SKM-1 treated with dmso at 0.1 percent for 144 hours (cell line): ENCODE results near the gene FES.

Experiments used
- DNase-seq: peaks from one replicate; lab custom pipeline; 2025; ENCODE audit not compliant: unreplicated experiment; lab: John Stamatoyannopoulos, UW

The FES gene

DNA sequence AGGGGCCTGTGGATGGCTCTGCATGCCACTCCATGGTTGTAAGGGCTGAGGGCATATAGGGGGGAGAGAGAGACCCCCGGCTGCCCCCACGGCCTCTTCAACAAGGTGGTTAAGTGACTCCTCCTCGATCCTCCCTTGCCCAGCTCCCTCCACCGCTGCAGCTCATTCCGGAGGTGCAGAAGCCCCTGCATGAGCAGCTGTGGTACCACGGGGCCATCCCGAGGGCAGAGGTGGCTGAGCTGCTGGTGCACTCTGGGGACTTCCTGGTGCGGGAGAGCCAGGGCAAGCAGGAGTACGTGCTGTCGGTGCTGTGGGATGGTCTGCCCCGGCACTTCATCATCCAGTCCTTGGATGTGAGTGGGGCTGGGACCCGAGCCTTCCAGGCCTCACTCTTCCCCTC, 6.5 kb downstream of the FES start:
- DNase-seq: no peak

DNA sequence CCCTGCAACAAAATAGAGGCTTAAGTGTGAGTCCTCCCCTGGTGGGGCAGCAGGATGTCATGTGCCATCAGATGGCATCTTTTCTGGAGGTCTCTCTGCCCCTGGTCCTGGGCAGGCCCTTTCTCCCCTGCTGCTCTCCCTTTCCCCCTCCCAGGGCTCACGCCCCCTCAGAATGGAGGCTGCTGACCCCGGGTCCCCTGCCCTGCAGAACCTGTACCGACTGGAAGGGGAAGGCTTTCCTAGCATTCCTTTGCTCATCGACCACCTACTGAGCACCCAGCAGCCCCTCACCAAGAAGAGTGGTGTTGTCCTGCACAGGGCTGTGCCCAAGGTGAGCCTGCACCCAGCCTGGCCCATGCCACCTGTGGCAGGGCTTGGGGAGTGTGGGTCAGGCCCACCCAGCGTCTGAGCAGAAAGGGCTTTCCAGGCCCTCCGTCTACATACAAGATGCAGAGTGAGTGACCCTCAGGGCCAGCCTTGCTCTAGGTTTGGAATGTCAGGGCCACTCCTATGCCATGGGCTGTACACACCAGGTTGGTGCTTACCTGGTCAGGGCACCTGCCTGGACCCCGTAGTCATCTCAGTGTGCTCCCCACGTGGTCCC, 7.1 kb downstream of the FES start:
- no peak for DNase-seq

DNA sequence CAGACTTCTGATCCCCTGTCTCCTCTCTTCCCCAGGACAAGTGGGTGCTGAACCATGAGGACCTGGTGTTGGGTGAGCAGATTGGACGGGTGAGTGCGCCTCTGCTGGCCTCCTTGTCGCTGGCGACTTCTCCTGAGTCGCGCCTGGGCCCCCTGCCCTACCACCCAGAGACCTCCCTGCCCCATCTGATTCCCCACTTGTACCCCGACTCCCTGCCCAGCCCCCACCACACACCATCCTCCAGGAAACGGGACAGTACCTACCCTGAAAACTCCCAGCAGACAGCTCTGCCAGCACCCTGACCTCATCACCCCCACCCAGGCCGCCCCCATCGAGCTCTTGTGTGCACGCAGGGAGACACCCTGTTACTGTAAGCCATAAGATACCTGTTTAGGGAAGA, 7.7 kb downstream of the FES start:
- no peak for DNase-seq

DNA sequence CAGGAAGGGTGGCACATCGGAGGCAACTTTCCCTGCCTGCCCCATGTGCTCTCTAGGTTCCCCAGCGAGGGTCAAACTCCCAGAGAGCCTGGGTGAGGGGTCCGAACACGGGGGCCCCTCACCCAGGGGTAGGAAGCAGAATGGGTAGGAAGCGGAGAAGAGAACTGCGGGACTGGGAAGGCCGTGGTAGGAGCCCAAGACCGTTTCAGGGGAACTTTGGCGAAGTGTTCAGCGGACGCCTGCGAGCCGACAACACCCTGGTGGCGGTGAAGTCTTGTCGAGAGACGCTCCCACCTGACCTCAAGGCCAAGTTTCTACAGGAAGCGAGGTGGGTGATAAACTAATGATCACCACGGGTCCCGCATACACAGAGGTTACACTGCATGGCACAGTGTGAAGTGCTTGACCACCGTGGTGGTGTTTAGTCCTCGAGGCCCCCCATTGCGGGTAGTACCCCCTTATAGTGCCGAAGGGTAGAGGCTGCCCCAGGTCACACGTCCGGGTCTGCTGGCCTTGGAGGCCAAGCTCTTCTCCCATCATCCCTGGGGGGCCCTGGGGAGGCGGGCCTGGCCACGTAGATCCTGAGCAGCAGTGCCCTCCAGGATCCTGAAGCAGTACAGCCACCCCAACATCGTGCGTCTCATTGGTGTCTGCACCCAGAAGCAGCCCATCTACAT, 8.3 kb downstream of the FES start:
- no peak for DNase-seq

DNA sequence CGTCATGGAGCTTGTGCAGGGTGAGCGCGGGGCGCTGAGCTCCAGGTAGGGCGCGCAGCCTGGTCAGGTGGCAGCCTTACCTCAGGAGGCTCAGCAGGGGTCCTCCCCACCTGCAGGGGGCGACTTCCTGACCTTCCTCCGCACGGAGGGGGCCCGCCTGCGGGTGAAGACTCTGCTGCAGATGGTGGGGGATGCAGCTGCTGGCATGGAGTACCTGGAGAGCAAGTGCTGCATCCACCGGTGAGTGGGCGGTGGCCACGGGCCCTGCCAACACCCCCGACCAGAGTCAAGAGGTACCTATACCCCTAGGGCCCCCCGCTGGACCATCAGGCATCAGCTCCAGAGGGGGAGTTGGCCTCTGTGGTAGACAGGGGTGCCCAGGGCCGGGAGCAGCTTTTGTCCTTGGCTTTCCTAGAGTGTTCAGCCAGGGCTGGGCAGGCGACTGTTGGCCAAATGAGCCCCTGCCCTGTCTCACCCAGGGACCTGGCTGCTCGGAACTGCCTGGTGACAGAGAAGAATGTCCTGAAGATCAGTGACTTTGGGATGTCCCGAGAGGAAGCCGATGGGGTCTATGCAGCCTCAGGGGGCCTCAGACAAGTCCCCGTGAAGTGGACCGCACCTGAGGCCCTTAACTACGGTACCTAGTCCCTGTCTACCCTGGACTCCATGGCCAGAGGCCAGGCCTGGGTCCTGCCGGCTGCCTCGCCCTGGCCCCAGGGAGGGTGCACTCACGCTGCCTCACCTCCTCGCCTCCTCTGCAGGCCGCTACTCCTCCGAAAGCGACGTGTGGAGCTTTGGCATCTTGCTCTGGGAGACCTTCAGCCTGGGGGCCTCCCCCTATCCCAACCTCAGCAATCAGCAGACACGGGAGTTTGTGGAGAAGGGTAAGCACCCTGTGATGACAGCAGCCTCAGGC, 9.1 kb downstream of the FES start:
- DNase-seq: no peak

DNA sequence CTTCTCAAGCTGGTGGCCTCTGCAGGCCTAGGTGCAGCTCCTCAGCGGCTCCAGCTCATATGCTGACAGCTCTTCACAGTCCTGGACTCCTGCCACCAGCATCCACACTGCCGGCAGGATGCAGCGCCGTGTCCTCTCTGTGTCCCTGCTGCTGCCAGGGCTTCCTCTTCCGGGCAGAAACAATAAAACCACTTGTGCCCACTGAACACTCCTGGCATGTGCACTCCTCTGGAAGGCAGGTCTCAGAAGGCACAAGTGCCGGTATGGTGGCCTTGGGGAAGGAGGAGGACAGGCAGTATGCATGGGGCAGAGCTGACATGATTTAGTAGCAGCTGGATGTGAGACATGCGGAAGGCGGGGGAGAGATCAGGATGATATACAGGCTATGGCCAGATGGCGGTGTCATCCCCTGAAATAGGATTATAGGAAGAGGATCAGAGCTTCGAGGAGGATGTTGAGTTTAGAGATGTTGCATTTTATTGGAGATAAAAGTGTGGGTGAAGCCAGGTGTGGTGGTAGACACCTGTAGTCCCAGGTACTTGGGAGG, 11.3 kb downstream of the FES start:
- DNase-seq: no peak

DNA sequence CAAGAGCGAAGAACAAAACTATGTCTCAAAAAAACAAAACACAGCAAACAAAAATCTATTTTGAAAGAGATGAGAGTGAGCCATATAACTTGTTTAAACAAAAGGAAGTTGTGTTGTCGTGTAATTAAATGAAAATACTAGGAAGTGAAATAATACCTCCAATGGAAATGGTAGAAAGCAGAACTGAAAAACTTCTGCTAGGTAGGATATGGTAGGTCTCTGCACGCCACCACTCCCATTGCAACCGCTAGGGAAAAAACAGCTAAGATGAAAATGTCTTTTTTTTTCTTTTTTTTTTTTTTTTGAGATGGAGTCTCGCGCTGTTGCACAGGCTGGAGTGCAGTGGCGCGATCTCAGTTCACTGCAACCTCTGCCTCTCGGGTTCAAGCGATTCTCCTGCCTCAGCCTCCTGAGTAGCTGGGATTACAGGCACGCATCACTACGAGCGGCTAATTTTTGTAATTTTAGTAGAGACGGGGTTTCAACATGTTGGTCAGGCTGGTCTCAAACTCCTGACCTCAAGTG, 12.9 kb downstream of the FES start:
- peak; percentile 78 for DNase-seq

- no peak for DNase-seq
These were observed 17.1 kb downstream of the FES start for GRCh38 chr15:90901175-90902039.

GRCh38 chr15:90902040-90902839, 17.9 kb downstream of the FES start:
- peak; percentile 83 for DNase-seq

- DNase-seq: peak; percentile 39
These were observed 18.8 kb downstream of the FES start, which contains the start of gene MAN2A2 for GRCh38 chr15:90902840-90903732. Gene MAN2A2, plus strand, starts transcription at chr15:90903302. Its CDS starts 906 bp downstream, at chr15:90904208.

- DNase-seq: no peak
These were observed 19.6 kb downstream of the FES start for GRCh38 chr15:90903733-90904536.

GRCh38 chr15:90904746-90905145, 20.4 kb downstream of the FES start:
- DNase-seq: no peak

DNA sequence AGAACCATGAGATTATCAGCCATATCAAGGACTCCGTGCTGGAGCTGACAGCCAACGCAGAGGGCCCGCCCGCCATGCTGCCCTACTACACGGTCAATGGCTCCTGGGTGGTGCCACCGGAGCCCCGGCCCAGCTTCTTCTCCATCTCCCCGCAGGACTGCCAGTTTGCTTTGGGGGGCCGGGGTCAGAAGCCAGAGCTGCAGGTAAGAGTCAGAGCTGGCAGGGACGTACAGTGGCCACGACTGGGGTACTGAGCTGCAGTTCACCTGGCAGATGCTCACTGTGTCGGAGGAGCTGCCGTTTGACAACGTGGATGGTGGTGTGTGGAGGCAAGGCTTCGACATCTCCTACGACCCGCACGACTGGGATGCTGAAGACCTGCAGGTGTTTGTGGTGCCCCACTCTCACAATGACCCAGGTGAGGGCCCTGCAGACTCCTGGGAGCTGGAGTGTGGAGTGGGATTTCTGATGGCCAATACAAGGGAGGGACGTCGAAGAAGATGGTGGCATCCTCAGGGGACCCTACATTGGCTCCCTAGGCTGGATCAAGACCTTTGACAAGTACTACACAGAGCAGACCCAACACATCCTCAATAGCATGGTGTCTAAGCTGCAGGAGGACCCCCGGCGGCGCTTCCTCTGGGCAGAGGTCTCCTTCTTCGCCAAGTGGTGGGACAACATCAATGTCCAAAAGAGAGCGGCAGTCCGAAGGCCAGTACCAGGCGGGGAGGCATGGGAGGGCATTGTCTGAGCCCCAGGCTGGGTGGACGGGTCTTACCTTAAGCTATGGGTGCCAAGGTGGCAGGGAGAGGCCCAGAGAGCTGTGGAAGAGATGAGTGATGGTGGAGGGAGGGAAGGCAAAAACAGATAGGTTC, 21.2 kb downstream of the FES start:
- DNase-seq: no peak

DNA sequence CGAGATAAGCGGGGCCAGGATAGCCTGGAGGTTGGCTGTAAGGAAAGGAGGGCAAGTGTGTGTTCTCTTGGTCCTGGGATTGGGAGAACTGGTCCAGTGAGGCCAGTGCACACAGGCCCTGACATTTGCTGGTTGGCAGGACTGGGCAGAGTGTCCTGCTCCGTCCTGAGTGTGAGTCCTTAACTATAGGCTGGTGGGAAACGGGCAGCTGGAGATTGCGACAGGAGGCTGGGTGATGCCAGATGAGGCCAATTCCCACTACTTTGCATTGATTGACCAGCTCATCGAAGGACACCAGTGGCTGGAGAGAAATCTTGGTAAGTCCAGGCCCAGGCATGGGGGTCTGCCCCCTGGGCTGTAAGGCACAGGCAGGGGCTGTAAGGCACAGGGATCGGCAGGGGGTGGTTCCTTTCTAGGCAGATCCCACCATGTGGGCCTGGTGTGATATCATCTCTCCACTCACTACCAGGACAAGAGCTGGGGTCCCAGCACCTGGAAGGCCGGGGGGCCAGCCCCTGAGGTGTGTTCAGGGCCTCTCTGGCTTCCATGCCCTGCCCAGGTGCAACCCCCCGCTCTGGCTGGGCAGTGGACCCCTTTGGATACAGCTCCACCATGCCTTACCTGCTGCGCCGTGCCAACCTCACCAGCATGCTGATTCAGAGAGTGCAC, 22.0 kb downstream of the FES start:
- no peak for DNase-seq

DNA sequence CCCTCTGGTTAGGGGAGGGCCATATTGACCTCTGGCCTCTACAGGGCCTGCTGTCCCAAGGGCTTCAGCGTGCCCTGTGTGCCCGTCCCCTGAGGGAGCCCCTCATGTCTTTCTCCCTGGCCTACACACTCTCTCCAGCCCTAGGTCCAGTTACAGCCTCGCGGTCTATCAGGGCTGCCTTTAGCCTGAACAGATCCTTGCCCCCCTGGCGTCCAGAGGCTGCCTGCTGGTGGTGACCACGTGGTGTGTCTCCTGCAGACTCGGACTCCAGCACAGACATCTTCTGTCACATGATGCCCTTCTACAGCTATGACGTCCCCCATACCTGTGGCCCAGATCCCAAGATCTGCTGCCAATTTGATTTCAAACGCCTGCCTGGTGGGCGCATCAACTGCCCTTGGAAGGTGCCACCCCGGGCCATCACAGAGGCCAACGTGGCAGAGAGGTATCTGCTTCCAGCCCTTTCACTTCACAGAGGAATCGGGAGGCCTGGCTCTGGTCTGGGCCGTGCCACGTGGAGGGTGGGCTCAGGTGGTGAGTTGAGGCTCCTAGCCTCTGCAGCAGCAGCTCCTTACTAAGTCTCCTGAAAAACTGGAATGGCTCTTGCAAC, 22.9 kb downstream of the FES start:
- DNase-seq: no peak
